BJ (cell line): ENCODE results near the gene CCPG1. TPM values are rescaled to one million over a fixed set of nuclear protein-coding genes. Genes with fewer than 3 reads are reported as not detected.
A peak's percentile ranks its signal among the peaks of the same experiment; 100 is the strongest.
"Not testable (repeated sequence)": the region's sequence is repeated elsewhere in the genome, so short reads cannot be mapped to it uniquely, and the experiment has no call there.

ENCODE experiments used
- CTCF ChIA-PET: fragments of 350-600 bp; formaldehyde crosslinking; extraction: SDS; loops from one replicate; lab custom pipeline; 2021; ENCODE audit warnings: antibody characterized with exemption, inconsistent platforms; lab: Yijun Ruan, JAX
- POLR2A ChIA-PET: fragments of 300-600 bp; sonication (Branson Sonifier 250); formaldehyde crosslinking; extraction: SDS; loops from one replicate; lab custom pipeline; 2021; ENCODE audit warnings: antibody characterized with exemption; lab: Charles Lee
- DNase-seq: peaks from one replicate; pipeline ENCODE4 v3.0.0-alpha.2; 2011; ENCODE audit warnings: low read depth
- H3K27me3 ChIP-seq: 2 replicates; pipeline ENCODE4 v1.6.0; 2011; ENCODE audit warnings: low read length; ENCODE audit not compliant: control insufficient read depth, insufficient read depth
- H3K36me3 ChIP-seq: 2 replicates; pipeline ENCODE4 v1.5.1; 2011; ENCODE audit warnings: low read length; ENCODE audit not compliant: control insufficient read depth, insufficient read depth
- H3K4me3 ChIP-seq: 2 replicates; pipeline ENCODE4 v1.5.1; 2011; ENCODE audit warnings: low read depth, mild to moderate bottlenecking, control low read depth, low read length
- CTCF ChIP-seq: IDR thresholded peaks from 2 replicates; pipeline ENCODE4 v1.5.1; 2011; ENCODE audit warnings: low read depth, mild to moderate bottlenecking, control low read depth, inconsistent platforms, low read length, moderate library complexity; ENCODE audit not compliant: insufficient read depth
- polyA minus RNA-seq: library from RNA; depleted of rRNA, polyadenylated mRNA; stranded (reverse); fragments of >200 nt; gene quantifications from 2 replicates; pipeline ENCODE4 v1.2.3, GENCODE V29; 2011; rRNA and poly(A)+ RNA removed
- polyA plus RNA-seq: library from polyadenylated mRNA; depleted of rRNA; stranded (reverse); fragments of >200 nt; gene quantifications from 2 replicates; pipeline ENCODE4 v1.2.3, GENCODE V29; 2011; rRNA removed

CCPG1 gene
- polyA plus RNA-seq: 33.8 and 79.0 TPM in 2 replicates
- polyA minus RNA-seq: 18.6 and 19.6 TPM in 2 replicates

- TF ChIP-seq CTCF: peak; percentile 74
- DNase-seq: peak; percentile 69
- POLR2A ChIA-PET: no interaction called here
- Histone ChIP-seq H3K36me3 (no peaks in the 10 kb centered on the region), H3K4me3 (peak within 1 kb of the TSS; percentile 81), H3K27me3 (no peaks in the 10 kb centered on the region)
- CTCF ChIA-PET: interaction anchor here (0.6 to 2.4 kb wide), 10 partner anchors 11 to 618 kb away, joined by 3 to 20 read pairs (median 6); no protein-coding TSS in a partner anchor
These were observed at the start of gene CCPG1, which contains the start of gene PIERCE2 for GRCh38 chr15:55408012-55408928. TSS of gene CCPG1 (minus strand) at chr15:55408359. CDS start at chr15:55389424, 18,935 bp downstream. TSS of gene PIERCE2 (plus strand) at chr15:55408495. CDS start at chr15:55408769, 274 bp downstream.

- CTCF ChIA-PET: no interaction called here
- H3K4me3 ChIP-seq: no peak overlapping the region
These were observed 49.4 kb upstream of the CCPG1 start for GRCh38 chr15:55457401-55458022.

GRCh38 chr15:55447030-55447394 lies 38.9 kb upstream of the CCPG1 start:
- DNase-seq, H3K36me3 ChIP-seq, H3K4me3 ChIP-seq, CTCF ChIA-PET, H3K27me3 ChIP-seq, POLR2A ChIA-PET: not testable (repeated sequence)

More at GRCh38 chr15:55457401-55458022, 49.4 kb upstream of the CCPG1 start:
- POLR2A ChIA-PET: no interaction called here
- no peak for DNase-seq
- no peaks in the 10 kb centered on the region for H3K36me3 ChIP-seq
- no peak for TF ChIP-seq CTCF
- no peaks in the 10 kb centered on the region for H3K27me3 ChIP-seq

- H3K4me3 ChIP-seq, H3K27me3 ChIP-seq, POLR2A ChIA-PET, CTCF ChIA-PET, DNase-seq, H3K36me3 ChIP-seq: not testable (repeated sequence)
These were observed 38.3 kb upstream of the CCPG1 start for GRCh38 chr15:55446379-55447029.

GRCh38 chr15:55445936-55446335 lies 37.8 kb upstream of the CCPG1 start:
- POLR2A ChIA-PET, H3K36me3 ChIP-seq, H3K4me3 ChIP-seq, H3K27me3 ChIP-seq, DNase-seq, CTCF ChIA-PET: not testable (repeated sequence)

GRCh38 chr15:55443141-55443540 lies 35.0 kb upstream of the CCPG1 start:
- H3K36me3 ChIP-seq, H3K4me3 ChIP-seq, CTCF ChIA-PET, H3K27me3 ChIP-seq, POLR2A ChIA-PET, DNase-seq: not testable (repeated sequence)
